Thyroid gland (tissue), 4 donors: ENCODE results near the gene RPS19BP1.

ENCODE experiments used
- CTCF ChIP-seq, 6 experiments: fragments of 200-600 bp in 3 of 6; fragments of 450-650 bp in 3 of 6; sonication (generic) in 3 of 6; IDR thresholded peaks; one replicate each; pipeline ENCODE4 v1.5.1; 2016 to 2019; ENCODE audit warnings: antibody characterized with exemption in 6 of 6, mild to moderate bottlenecking in 2 of 6, inconsistent platforms in 1 of 6, moderate library complexity in 1 of 6
- POLR2A ChIP-seq, 2 donors: fragments of 450-650 bp; IDR thresholded peaks; one replicate each; pipeline ENCODE4 v1.6.1; 2017; ENCODE audit warnings: antibody characterized with exemption in 2 of 2, mild to moderate bottlenecking in 2 of 2, moderate library complexity in 1 of 2

GRCh38 chr22:39496131-39496838 lies 36.3 kb downstream of the RPS19BP1 start:
- TF ChIP-seq POLR2A (IDR thresholded peaks at IDR 0.05), result no peak
- peak; percentile 56 to 83 (median 77) for TF ChIP-seq CTCF (IDR thresholded peaks at IDR 0.05)
